GM12801 (cell line): ENCODE measurements around the gene DMRT3.

Experiments used
- CTCF ChIP-seq: IDR thresholded peaks from one replicate; pipeline ENCODE4 v1.5.1; 2011; ENCODE audit warnings: control low read depth; ENCODE audit not compliant: insufficient read length; ENCODE audit errors: extremely low read depth

The DMRT3 gene

GRCh38 chr9:1025131-1025530, 48.7 kb downstream of the DMRT3 start:
- no peak for TF ChIP-seq CTCF

- no peak for TF ChIP-seq CTCF
Observed at GRCh38 chr9:1026219-1026618, 49.8 kb downstream of the DMRT3 start.

GRCh38 chr9:1028501-1029190, 52.2 kb downstream of the DMRT3 start:
- TF ChIP-seq CTCF: no peak

GRCh38 chr9:1031951-1032601, 55.6 kb downstream of the DMRT3 start:
- TF ChIP-seq CTCF: no peak

GRCh38 chr9:1034271-1034670, 57.8 kb downstream of the DMRT3 start:
- TF ChIP-seq CTCF: no peak

GRCh38 chr9:1039589-1039988, 63.1 kb downstream of the DMRT3 start:
- TF ChIP-seq CTCF: no peak
